Karpas-422 (cell line): Measurements from ENCODE around the gene CEP112. TPM values are rescaled to one million over a fixed set of nuclear protein-coding genes. Genes with fewer than 3 reads are reported as not detected.
"Not testable (repeated sequence)": the region's sequence is repeated elsewhere in the genome, so short reads cannot be mapped to it uniquely, and the experiment has no call there.

Experiments used
- DNase-seq: peaks from one replicate; pipeline ENCODE4 v3.0.0-alpha.2; 2015
- H2AFZ ChIP-seq: fragments of 200-600 bp; sonication (generic); 2 replicates; pipeline ENCODE4 v1.6.1; 2014; ENCODE audit warnings: antibody characterized with exemption, low read length, mixed read lengths
- H3K27ac ChIP-seq: fragments of 200-600 bp; sonication (generic); 2 replicates; pipeline ENCODE4 v1.5.1; 2014; ENCODE audit warnings: mild to moderate bottlenecking, low read length, moderate library complexity
- H3K27me3 ChIP-seq: fragments of 200-600 bp; sonication (generic); 2 replicates; pipeline ENCODE4 v1.6.1; 2014; ENCODE audit warnings: low read length, mixed read lengths
- H3K36me3 ChIP-seq: fragments of 200-600 bp; sonication (generic); 2 replicates; pipeline ENCODE4 v1.6.1; 2014; ENCODE audit warnings: low read length, mixed read lengths; ENCODE audit not compliant: insufficient read depth
- H3K4me1 ChIP-seq: fragments of 200-600 bp; sonication (generic); 2 replicates; pipeline ENCODE4 v1.6.1; 2014; ENCODE audit warnings: mild to moderate bottlenecking, low read length, mixed read lengths
- H3K4me2 ChIP-seq: fragments of 200-600 bp; sonication (generic); 2 replicates; pipeline ENCODE4 v1.6.1; 2014; ENCODE audit warnings: low read length, low read depth, mild to moderate bottlenecking; ENCODE audit not compliant: poor library complexity, severe bottlenecking
- H3K4me3 ChIP-seq: fragments of 200-600 bp; sonication (generic); 2 replicates; pipeline ENCODE4 v1.5.1; 2014; ENCODE audit warnings: mild to moderate bottlenecking, antibody characterized with exemption, low read length, mixed read lengths
- H3K79me2 ChIP-seq: fragments of 200-600 bp; sonication (generic); 2 replicates; pipeline ENCODE4 v1.6.1; 2014; ENCODE audit warnings: mild to moderate bottlenecking, low read length, mixed read lengths
- H3K9ac ChIP-seq: fragments of 200-600 bp; sonication (generic); 2 replicates; pipeline ENCODE4 v1.6.0; 2014; ENCODE audit warnings: low read length
- H3K9me2 ChIP-seq: fragments of 200-600 bp; sonication (generic), shearing (Covaris generic); replicated peaks from 2 replicates; pipeline ENCODE4 v1.6.0; 2014; ENCODE audit warnings: mild to moderate bottlenecking, low read length, moderate library complexity; ENCODE audit not compliant: insufficient read depth
- H3K9me3 ChIP-seq: fragments of 300-700, 200-600 bp; sonication (generic); 2 replicates; pipeline ENCODE4 v1.6.1; 2014; ENCODE audit warnings: low read length, mixed read lengths
- H4K20me1 ChIP-seq: fragments of 200-600 bp; sonication (generic); 2 replicates; pipeline ENCODE4 v1.6.1; 2014; ENCODE audit warnings: mild to moderate bottlenecking, antibody characterized with exemption, low read length, low read depth; ENCODE audit not compliant: insufficient read depth
- total RNA-seq: library from RNA; depleted of rRNA; stranded (reverse); fragments of >200 nt; shearing (Covaris generic); gene quantifications from 2 replicates; pipeline ENCODE4 v1.2.3, GENCODE V29; 2014; ENCODE audit warnings: low replicate concordance

CEP112 gene
- total RNA-seq, 1 experiment from 2014 or later: not detected

DNA sequence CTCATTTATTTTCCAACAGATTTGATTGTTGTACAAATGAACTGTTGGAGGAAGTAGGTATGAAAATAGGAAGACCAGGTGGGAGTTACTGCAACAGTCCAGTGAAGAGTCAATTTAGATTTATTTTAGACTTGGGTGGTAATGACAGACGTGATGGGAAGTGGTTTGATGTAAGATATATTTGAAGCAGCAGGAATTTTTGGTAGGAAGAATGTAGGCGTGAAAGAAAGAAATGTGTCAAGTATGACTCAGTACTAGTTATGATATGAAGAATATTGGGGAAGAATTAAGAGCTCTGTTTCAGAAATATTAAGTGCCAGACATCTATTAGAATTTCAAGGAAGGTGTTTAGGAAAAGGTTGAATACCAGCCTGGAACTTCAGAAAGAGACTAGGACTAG lies 382.6 kb downstream of the CEP112 start:
- Histone ChIP-seq H3K79me2 (no peaks in the 10 kb centered on the region), H3K27me3 (no peaks in the 10 kb centered on the region), H4K20me1 (no peaks in the 10 kb centered on the region), H2AFZ (no peak overlapping the region), H3K4me1 (no peaks in the 10 kb centered on the region), H3K27ac (no peak overlapping the region), H3K9me3 (no peaks in the 10 kb centered on the region), H3K4me3 (no peak overlapping the region), H3K9me2 (no peaks in the 10 kb centered on the region), H3K36me3 (no peaks in the 10 kb centered on the region), H3K4me2 (no peak overlapping the region), H3K9ac (no peak overlapping the region)
- DNase-seq: no peak

DNA sequence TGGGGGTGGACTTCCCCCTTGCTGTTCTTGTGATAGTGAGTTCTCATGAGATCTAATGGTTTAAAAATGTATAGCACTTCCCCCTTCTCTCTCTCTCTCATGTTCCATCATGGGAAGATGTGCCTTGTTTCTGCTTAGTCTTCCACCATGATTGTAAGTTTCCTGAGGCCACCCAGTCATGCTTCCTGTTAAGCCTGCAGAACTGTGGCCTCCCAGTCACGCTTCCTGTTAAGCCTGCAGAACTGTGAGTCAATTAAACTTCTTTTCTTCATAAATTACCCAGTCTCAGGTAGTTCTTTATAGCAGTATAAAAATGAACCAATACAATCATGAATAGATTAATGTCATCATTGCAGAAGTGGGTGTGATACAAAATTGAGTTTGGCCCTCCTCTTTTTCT lies 383.4 kb downstream of the CEP112 start:
- not testable (repeated sequence) for H3K27me3 ChIP-seq, H3K36me3 ChIP-seq, H3K27ac ChIP-seq, H3K4me3 ChIP-seq, H3K9me3 ChIP-seq, H3K4me2 ChIP-seq, H2AFZ ChIP-seq, H3K9me2 ChIP-seq, H4K20me1 ChIP-seq, H3K9ac ChIP-seq, DNase-seq, H3K4me1 ChIP-seq, H3K79me2 ChIP-seq

DNA sequence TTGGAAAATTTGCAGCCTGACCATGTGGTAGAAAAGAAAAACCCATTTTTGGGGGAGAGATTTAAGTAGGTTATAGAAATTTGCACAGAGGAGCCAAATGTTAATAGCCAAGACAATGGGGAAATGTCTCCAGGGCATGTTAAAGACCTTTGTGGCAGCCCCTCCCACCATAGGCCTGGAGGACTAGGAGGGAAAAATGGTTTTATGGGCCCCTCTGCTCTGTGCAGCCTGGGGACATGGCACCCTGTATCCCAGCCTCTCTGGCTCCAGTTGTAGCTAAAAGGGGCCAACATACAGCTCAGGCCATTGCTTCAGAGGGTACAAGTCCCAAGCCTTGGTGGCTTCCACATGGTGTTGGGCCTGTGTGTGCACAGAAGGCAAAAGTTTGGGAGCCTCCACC lies 384.6 kb downstream of the CEP112 start:
- Histone ChIP-seq H3K9me2 (no peaks in the 10 kb centered on the region), H3K36me3 (no peaks in the 10 kb centered on the region), H3K4me1 (no peaks in the 10 kb centered on the region), H3K9me3 (no peaks in the 10 kb centered on the region), H2AFZ (no peak overlapping the region), H3K4me2 (no peak overlapping the region), H4K20me1 (no peaks in the 10 kb centered on the region), H3K9ac (no peak overlapping the region), H3K27ac (no peak overlapping the region), H3K79me2 (no peaks in the 10 kb centered on the region), H3K27me3 (no peaks in the 10 kb centered on the region), H3K4me3 (no peak overlapping the region)
- no peak for DNase-seq

DNA sequence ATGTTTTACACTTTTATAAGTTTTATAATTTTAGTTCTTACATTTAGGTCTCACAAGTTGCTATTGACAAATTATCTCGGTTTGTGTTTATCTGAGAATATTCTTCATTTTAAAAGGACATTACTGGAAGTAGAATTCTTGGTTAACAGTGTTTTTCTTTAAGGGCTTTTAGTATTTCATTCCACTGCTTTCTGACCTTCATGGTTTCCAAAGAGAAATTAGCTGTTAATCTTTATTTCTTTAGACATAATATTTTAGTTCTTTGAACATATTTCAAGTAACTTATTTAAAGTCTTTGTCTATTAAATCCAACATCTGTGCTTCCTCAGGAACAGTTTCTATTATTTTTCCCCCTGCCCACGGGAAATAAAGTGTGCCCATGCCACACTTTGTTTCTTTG lies 390.4 kb downstream of the CEP112 start:
- no peaks in the 10 kb centered on the region for H3K9me2 ChIP-seq
- H4K20me1 ChIP-seq: no peaks in the 10 kb centered on the region
- H3K4me2 ChIP-seq: no peak overlapping the region
- H3K36me3 ChIP-seq: no peaks in the 10 kb centered on the region
- H3K4me3 ChIP-seq: no peak overlapping the region
- H3K27me3 ChIP-seq: no peaks in the 10 kb centered on the region
- no peaks in the 10 kb centered on the region for H3K9me3 ChIP-seq
- no peak overlapping the region for H3K9ac ChIP-seq
- DNase-seq: no peak
- H2AFZ ChIP-seq: no peak overlapping the region
- H3K4me1 ChIP-seq: no peaks in the 10 kb centered on the region
- H3K79me2 ChIP-seq: no peaks in the 10 kb centered on the region
- no peak overlapping the region for H3K27ac ChIP-seq

DNA sequence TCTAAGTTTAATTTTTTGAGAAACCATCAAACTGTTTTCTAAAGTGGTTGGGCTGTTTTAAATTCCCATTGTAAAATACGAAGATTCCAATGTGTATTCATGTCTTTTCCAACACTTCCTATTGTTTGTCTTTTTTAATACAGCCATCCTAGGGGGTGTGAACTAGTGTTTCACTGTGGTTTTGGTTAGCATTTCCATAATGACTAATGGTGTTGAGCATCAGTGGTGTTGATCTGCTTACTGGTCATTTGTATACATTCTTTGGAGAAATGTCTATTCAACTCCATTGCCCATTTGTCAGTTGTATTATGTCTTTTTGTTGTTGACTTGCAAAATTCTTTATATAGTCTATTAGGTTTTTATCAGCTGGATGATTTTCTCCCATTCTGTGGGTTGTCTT lies 391.3 kb downstream of the CEP112 start:
- DNase-seq: no peak
- Histone ChIP-seq H3K4me3 (no peak overlapping the region), H3K4me1 (no peaks in the 10 kb centered on the region), H3K27ac (no peak overlapping the region), H3K36me3 (no peaks in the 10 kb centered on the region), H3K27me3 (no peaks in the 10 kb centered on the region), H3K9ac (no peak overlapping the region), H3K9me3 (no peaks in the 10 kb centered on the region), H3K4me2 (no peak overlapping the region), H4K20me1 (no peaks in the 10 kb centered on the region), H2AFZ (no peak overlapping the region), H3K9me2 (no peaks in the 10 kb centered on the region), H3K79me2 (no peaks in the 10 kb centered on the region)

DNA sequence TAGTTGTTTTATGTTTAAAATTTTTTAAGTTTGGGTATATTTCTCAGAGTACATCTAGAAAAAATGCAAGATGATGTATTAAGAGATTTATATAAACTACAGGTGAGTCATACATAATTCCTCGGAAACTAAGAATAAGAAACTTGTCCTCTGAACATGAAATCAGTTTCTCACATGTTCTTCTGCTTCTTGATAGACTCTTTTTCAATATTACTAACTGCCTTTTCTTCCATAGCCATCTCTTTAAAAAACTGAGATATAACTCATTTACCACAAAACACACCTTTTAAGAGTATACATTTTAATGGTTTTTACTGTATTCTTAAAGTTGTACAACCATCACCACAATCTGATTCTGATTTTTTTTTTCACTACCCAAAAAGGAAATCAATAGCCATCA lies 392.1 kb downstream of the CEP112 start:
- no peaks in the 10 kb centered on the region for H3K79me2 ChIP-seq
- no peak overlapping the region for H3K9ac ChIP-seq
- no peak overlapping the region for H3K4me2 ChIP-seq
- no peak for DNase-seq
- H3K9me2 ChIP-seq: no peaks in the 10 kb centered on the region
- no peak overlapping the region for H3K4me3 ChIP-seq
- no peaks in the 10 kb centered on the region for H4K20me1 ChIP-seq
- no peaks in the 10 kb centered on the region for H3K9me3 ChIP-seq
- no peak overlapping the region for H3K27ac ChIP-seq
- H3K4me1 ChIP-seq: no peaks in the 10 kb centered on the region
- no peaks in the 10 kb centered on the region for H3K36me3 ChIP-seq
- H2AFZ ChIP-seq: no peak overlapping the region
- H3K27me3 ChIP-seq: no peaks in the 10 kb centered on the region

DNA sequence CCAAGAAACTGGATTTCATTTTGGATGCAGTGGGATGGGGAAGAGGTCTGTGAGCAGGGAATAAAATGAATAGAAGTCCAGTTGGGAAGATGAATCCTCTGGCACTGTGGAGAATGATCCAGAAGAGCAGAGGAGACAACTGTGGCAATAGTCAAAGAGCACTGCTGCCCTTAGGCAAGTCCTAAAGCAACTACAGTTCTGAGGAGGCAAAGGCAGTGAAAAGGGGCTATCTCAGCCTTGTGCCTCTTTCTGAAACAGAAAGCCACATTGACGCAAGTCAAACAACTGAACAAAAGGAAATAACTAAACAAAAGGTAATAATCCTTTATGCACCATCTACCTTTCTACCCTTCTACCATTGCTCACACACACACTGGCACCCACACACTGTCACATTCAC lies 392.5 kb downstream of the CEP112 start:
- H3K4me3 ChIP-seq: no peak overlapping the region
- no peak overlapping the region for H3K9ac ChIP-seq
- H3K27ac ChIP-seq: no peak overlapping the region
- H3K27me3 ChIP-seq: no peaks in the 10 kb centered on the region
- H3K9me2 ChIP-seq: no peaks in the 10 kb centered on the region
- DNase-seq: no peak
- H3K4me2 ChIP-seq: no peak overlapping the region
- no peaks in the 10 kb centered on the region for H3K79me2 ChIP-seq
- H3K4me1 ChIP-seq: no peaks in the 10 kb centered on the region
- H3K9me3 ChIP-seq: no peaks in the 10 kb centered on the region
- no peaks in the 10 kb centered on the region for H3K36me3 ChIP-seq
- H4K20me1 ChIP-seq: no peaks in the 10 kb centered on the region
- H2AFZ ChIP-seq: no peak overlapping the region

DNA sequence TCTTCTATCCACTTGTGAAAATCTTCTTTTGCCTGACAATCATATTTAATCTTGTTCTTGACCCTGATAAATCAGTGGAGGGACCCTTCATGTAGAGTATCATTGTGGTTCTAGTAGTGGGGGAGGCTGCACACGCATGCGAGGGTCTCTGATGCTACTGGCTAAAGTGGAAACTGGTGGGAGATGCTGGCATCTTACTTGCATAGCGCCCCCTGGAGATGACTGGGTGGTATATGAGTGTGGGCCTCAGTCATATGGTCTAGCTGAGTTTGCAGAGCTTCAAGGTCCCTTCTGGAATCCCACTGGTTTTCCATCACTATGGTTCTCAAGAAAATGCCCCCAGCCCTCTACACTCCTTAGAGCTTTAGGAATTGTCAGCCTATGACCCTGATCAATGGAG lies 394.1 kb downstream of the CEP112 start:
- H3K79me2 ChIP-seq: no peaks in the 10 kb centered on the region
- DNase-seq: peak; percentile 71
- H3K27me3 ChIP-seq: no peaks in the 10 kb centered on the region
- no peaks in the 10 kb centered on the region for H3K4me1 ChIP-seq
- H3K4me2 ChIP-seq: no peak overlapping the region
- H3K27ac ChIP-seq: no peak overlapping the region
- H4K20me1 ChIP-seq: no peaks in the 10 kb centered on the region
- H3K9me2 ChIP-seq: no peaks in the 10 kb centered on the region
- H3K36me3 ChIP-seq: no peaks in the 10 kb centered on the region
- no peak overlapping the region for H3K9ac ChIP-seq
- no peak overlapping the region for H2AFZ ChIP-seq
- no peaks in the 10 kb centered on the region for H3K9me3 ChIP-seq
- no peak overlapping the region for H3K4me3 ChIP-seq

DNA sequence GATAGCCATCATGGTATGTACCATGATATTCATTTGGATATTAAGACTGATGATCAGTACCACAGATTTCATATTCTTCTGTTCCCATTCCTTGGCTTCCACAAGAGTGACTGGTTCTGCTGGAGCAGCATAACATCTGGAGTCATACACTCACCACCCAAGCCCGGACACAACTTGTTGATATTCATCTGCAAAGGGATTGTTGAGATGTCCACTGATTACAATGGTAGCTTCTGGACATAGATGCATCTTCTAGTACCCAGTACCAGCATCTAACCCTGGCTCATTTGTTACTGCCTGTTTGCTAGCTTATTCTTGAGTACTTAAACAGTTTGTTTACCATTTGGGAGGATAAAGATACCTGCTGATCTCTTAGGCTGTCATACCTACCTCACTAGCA lies 394.8 kb downstream of the CEP112 start:
- H4K20me1 ChIP-seq: no peaks in the 10 kb centered on the region
- H3K27me3 ChIP-seq: no peaks in the 10 kb centered on the region
- no peak overlapping the region for H2AFZ ChIP-seq
- H3K4me1 ChIP-seq: no peaks in the 10 kb centered on the region
- no peaks in the 10 kb centered on the region for H3K79me2 ChIP-seq
- no peak overlapping the region for H3K4me3 ChIP-seq
- H3K4me2 ChIP-seq: no peak overlapping the region
- H3K27ac ChIP-seq: no peak overlapping the region
- DNase-seq: no peak
- H3K9me3 ChIP-seq: no peaks in the 10 kb centered on the region
- H3K36me3 ChIP-seq: no peaks in the 10 kb centered on the region
- no peak overlapping the region for H3K9ac ChIP-seq
- H3K9me2 ChIP-seq: no peaks in the 10 kb centered on the region
